GM23248 (cell line): Measurements from ENCODE around the gene FBXO10. TPM values are rescaled to one million over a fixed set of nuclear protein-coding genes. Genes with fewer than 3 reads are reported as not detected.

Experiments
- DNase-seq: peaks from one replicate; pipeline ENCODE4 v3.0.0-alpha.2; 2015
- H2AFZ ChIP-seq: fragments of 200-600 bp; sonication (generic); 2 replicates; pipeline ENCODE4 v1.6.1; 2016; ENCODE audit warnings: antibody characterized with exemption
- H3F3A ChIP-seq: fragments of 200-600 bp; sonication (generic); 2 replicates; pipeline ENCODE4 v1.6.1; 2016; ENCODE audit warnings: mild to moderate bottlenecking, antibody characterized with exemption, mixed run types; ENCODE audit not compliant: insufficient read depth
- H3K27ac ChIP-seq: fragments of 200-600 bp; sonication (generic); 2 replicates; pipeline ENCODE4 v1.5.1; 2016; ENCODE audit warnings: mild to moderate bottlenecking
- H3K27me3 ChIP-seq: fragments of 200-600 bp; sonication (generic); replicated peaks from 2 replicates; pipeline ENCODE4 v1.6.1; 2016; ENCODE audit warnings: mild to moderate bottlenecking; ENCODE audit not compliant: insufficient read depth
- H3K36me3 ChIP-seq: fragments of 200-600 bp; sonication (generic); 2 replicates; pipeline ENCODE4 v1.6.1; 2016; ENCODE audit warnings: low read depth, mild to moderate bottlenecking
- H3K4me1 ChIP-seq: fragments of 200-600 bp; sonication (generic); 2 replicates; pipeline ENCODE4 v1.6.1; 2016; ENCODE audit warnings: mild to moderate bottlenecking; ENCODE audit not compliant: insufficient read depth
- H3K4me2 ChIP-seq: fragments of 200-600 bp; sonication (generic); one replicate; pipeline ENCODE4 v1.6.1; 2016; ENCODE audit warnings: mild to moderate bottlenecking; ENCODE audit not compliant: unreplicated experiment
- H3K4me3 ChIP-seq: fragments of 200-600 bp; sonication (generic); 2 replicates; pipeline ENCODE4 v1.5.1; 2016; ENCODE audit warnings: mild to moderate bottlenecking
- H3K79me2 ChIP-seq: fragments of 200-600 bp; sonication (generic); 2 replicates; pipeline ENCODE4 v1.6.1; 2016; ENCODE audit warnings: mild to moderate bottlenecking; ENCODE audit not compliant: insufficient read depth
- H3K9ac ChIP-seq: fragments of 200-600 bp; sonication (generic); 2 replicates; pipeline ENCODE4 v1.6.1; 2016; ENCODE audit warnings: mild to moderate bottlenecking
- H3K9me2 ChIP-seq: fragments of 200-600 bp; sonication (generic); 2 replicates; pipeline ENCODE4 v1.6.1; 2016; ENCODE audit warnings: mixed run types, mild to moderate bottlenecking, moderate library complexity; ENCODE audit not compliant: insufficient read depth
- H3K9me3 ChIP-seq: fragments of 200-600 bp; sonication (generic); one replicate; pipeline ENCODE4 v1.6.1; 2017; ENCODE audit warnings: low read depth
- H4K20me1 ChIP-seq: fragments of 200-600 bp; sonication (generic); 2 replicates; pipeline ENCODE4 v1.6.0; 2016; ENCODE audit not compliant: insufficient read depth
- EZH2 ChIP-seq: fragments of 200-600 bp; sonication (generic); IDR thresholded peaks from 2 replicates; pipeline ENCODE4 v1.6.1; 2018; ENCODE audit warnings: antibody characterized with exemption, mild to moderate bottlenecking; ENCODE audit not compliant: insufficient read depth, poor library complexity, severe bottlenecking
- EZH2phosphoT487 ChIP-seq: fragments of 200-600 bp; sonication (generic); IDR thresholded peaks from 2 replicates; pipeline ENCODE4 v1.6.1; 2018; ENCODE audit warnings: antibody characterized with exemption, moderate library complexity, mild to moderate bottlenecking, low read depth; ENCODE audit not compliant: insufficient read depth
- WGBS, 2 experiments: methylation state at CpG; one replicate each; pipeline ENCODE4 v1.1.6; 2015 to 2017; ENCODE audit warnings: low lambda C conversion rate in 2 of 2, low coverage in 1 of 2; ENCODE audit errors: missing lambda C conversion rate in 2 of 2; 5-methylcytosine and 5-hydroxymethylcytosine counted together
- in situ Hi-C: fragments of 300-500 bp; cut with MboI; formaldehyde crosslinking; loops from 2 replicates; pipeline ENCODE4 v1.15.0; 2020
- polyA plus RNA-seq: library from polyadenylated mRNA; unstranded; fragments of >200 nt; fragmentation: Nextera tagmentation; extraction: Ambion mirVana; gene quantifications from 2 replicates; pipeline ENCODE4 v1.2.1, GENCODE V29; 2016
- total RNA-seq: library from RNA; depleted of rRNA; stranded (reverse); fragments of >200 nt; shearing (Covaris generic); gene quantifications from 2 replicates; pipeline ENCODE4 v1.2.3, GENCODE V29; 2014

Gene FBXO10
- total and polyA plus RNA-seq, 2 experiments from 2014 or later, result 4.4 to 9.9 TPM

- TF ChIP-seq EZH2phosphoT487 (no peak), EZH2 (no peak)
- Histone ChIP-seq H2AFZ (no peak overlapping the region), H3K9me2 (no peaks in the 10 kb centered on the region), H3K4me1 (no peaks in the 10 kb centered on the region), H3F3A (no peaks in the 10 kb centered on the region), H3K79me2 (no peaks in the 10 kb centered on the region), H3K9me3 (no peaks in the 10 kb centered on the region), H3K27ac (no peak overlapping the region), H3K36me3 (no peaks in the 10 kb centered on the region; the same call in 1 of the 2 replicates), H3K4me2 (no peak overlapping the region), H3K27me3 (no peaks in the 10 kb centered on the region), H4K20me1 (no peaks in the 10 kb centered on the region), H3K4me3 (no peak overlapping the region), H3K9ac (no peak overlapping the region)
- in situ Hi-C loops, result no loop called here
- no peak for DNase-seq
- 68 to 70% methylated on average over 10 of the region's 10 CpGs for WGBS, 2 experiments
Observed at GRCh38 chr9:37534901-37535300, 41.3 kb downstream of the FBXO10 start.

GRCh38 chr9:37534412-37534811 lies 41.8 kb downstream of the FBXO10 start:
- WGBS, 2 experiments, result 91 to 92% methylated on average over 7 of the region's 7 CpGs
- Histone ChIP-seq H3K27ac (no peak overlapping the region), H3K79me2 (no peaks in the 10 kb centered on the region), H3K27me3 (no peaks in the 10 kb centered on the region), H3F3A (no peaks in the 10 kb centered on the region), H2AFZ (no peak overlapping the region), H3K9ac (no peak overlapping the region), H3K9me2 (no peaks in the 10 kb centered on the region), H3K36me3 (no peaks in the 10 kb centered on the region; the same call in 1 of the 2 replicates), H3K9me3 (no peaks in the 10 kb centered on the region), H4K20me1 (no peaks in the 10 kb centered on the region), H3K4me2 (no peak overlapping the region), H3K4me3 (no peak overlapping the region), H3K4me1 (no peaks in the 10 kb centered on the region)
- in situ Hi-C loops, result no loop called here
- TF ChIP-seq EZH2, result no peak
- TF ChIP-seq EZH2phosphoT487, result no peak
- no peak for DNase-seq

GRCh38 chr9:37531699-37532098 lies 44.5 kb downstream of the FBXO10 start:
- 95% methylated on average over 13 of the region's 13 CpGs for WGBS, 2 experiments
- H3K9me2 ChIP-seq, result no peaks in the 10 kb centered on the region

GRCh38 chr9:37528652-37529471 lies 47.3 kb downstream of the FBXO10 start:
- no peaks in the 10 kb centered on the region for H3K4me1 ChIP-seq
- 94 to 97% methylated on average over 18 of the region's 18 CpGs for WGBS, 2 experiments
- no peaks in the 10 kb centered on the region for H4K20me1 ChIP-seq
- in situ Hi-C loops, result no loop called here
- no peaks in the 10 kb centered on the region for H3F3A ChIP-seq
- no peak overlapping the region for H3K4me2 ChIP-seq
- H3K27ac ChIP-seq, result no peak overlapping the region
- TF ChIP-seq EZH2 (no peak), EZH2phosphoT487 (no peak)
- no peak overlapping the region for H3K4me3 ChIP-seq
- no peak for DNase-seq
- no peaks in the 10 kb centered on the region for H3K9me3 ChIP-seq
- no peak overlapping the region for H3K9ac ChIP-seq
- H2AFZ ChIP-seq, result no peak overlapping the region
- no peaks in the 10 kb centered on the region for H3K9me2 ChIP-seq
- 0 out of 2 replicates have a peak, but pooled peaks cover 9% of the 10 kb centered on the region for H3K36me3 ChIP-seq
- no peaks in the 10 kb centered on the region for H3K27me3 ChIP-seq
- H3K79me2 ChIP-seq, result no peaks in the 10 kb centered on the region

More at GRCh38 chr9:37531699-37532098, 44.5 kb downstream of the FBXO10 start:
- no peak overlapping the region for H3K9ac ChIP-seq
- no peak overlapping the region for H3K27ac ChIP-seq
- in situ Hi-C loops, result no loop called here
- H3K36me3 ChIP-seq, result no peaks in the 10 kb centered on the region
- H3K27me3 ChIP-seq, result no peaks in the 10 kb centered on the region
- no peak overlapping the region for H3K4me3 ChIP-seq
- no peaks in the 10 kb centered on the region for H3K4me1 ChIP-seq
- TF ChIP-seq EZH2, result no peak
- no peak for TF ChIP-seq EZH2phosphoT487
- no peak for DNase-seq
- H3K79me2 ChIP-seq, result no peaks in the 10 kb centered on the region
- no peaks in the 10 kb centered on the region for H4K20me1 ChIP-seq
- no peak overlapping the region for H2AFZ ChIP-seq
- H3K4me2 ChIP-seq, result no peak overlapping the region
- H3F3A ChIP-seq, result no peaks in the 10 kb centered on the region
- no peaks in the 10 kb centered on the region for H3K9me3 ChIP-seq
